ENCODE data around the gene PTMS.

PTMS gene

GRCh38 chr12:6772726-6773589, 6.8 kb downstream of the PTMS start:
- no peak for DNase-seq

DNA sequence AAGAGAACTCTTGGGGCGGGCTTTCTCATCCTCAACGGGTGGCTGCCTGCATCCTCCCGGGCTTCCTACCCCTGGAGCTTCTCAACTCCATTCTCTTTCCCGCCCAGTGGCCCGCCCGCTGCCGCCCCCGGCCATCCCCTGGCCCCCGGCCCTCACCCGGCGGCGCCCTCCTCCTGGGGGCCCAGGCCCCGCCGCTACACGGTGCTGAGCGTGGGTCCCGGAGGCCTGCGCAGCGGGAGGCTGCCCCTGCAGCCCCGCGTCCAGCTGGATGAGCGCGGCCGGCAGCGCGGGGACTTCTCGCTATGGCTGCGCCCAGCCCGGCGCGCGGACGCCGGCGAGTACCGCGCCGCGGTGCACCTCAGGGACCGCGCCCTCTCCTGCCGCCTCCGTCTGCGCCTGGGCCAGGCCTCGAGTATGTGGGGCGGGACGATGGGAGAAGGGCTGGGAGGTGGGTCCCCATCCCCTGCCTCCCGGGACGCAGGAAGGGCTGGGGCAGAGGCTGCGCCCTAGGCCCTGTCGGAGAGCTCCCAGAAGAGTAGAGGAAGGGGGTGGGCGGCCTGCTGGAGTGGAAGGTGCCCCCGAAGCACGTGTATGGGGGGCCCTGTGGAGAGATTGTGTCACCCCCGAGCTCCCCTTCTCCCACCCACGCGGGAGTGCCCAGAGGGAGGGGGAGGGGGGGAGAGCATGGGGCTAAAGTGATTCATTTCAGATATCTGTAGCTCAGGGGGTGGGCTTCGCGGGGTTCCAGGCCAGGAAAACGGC, 7.6 kb downstream of the PTMS start:
- no peak for DNase-seq

DNA sequence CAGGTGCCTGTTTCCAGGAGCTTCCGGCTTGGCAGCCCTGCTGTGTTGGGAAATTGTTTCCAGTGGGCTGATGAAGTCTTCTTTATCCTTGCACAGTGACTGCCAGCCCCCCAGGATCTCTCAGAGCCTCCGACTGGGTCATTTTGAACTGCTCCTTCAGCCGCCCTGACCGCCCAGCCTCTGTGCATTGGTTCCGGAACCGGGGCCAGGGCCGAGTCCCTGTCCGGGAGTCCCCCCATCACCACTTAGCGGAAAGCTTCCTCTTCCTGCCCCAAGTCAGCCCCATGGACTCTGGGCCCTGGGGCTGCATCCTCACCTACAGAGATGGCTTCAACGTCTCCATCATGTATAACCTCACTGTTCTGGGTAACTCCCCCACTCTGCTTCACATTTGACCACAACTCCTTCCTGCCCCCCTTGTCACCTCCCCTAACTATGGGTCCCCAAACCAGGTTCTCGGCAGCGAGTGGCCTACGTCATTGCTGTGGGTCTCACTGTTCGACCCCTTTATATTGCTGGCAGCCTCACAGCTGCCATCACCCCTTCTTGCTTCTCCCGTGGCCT, 8.4 kb downstream of the PTMS start:
- DNase-seq = no peak

GRCh38 chr12:6775185-6776174, 9.3 kb downstream of the PTMS start:
- DNase-seq = no peak

- DNase-seq = no peak
These were observed 11.2 kb downstream of the PTMS start for GRCh38 chr12:6777386-6777785.

DNA sequence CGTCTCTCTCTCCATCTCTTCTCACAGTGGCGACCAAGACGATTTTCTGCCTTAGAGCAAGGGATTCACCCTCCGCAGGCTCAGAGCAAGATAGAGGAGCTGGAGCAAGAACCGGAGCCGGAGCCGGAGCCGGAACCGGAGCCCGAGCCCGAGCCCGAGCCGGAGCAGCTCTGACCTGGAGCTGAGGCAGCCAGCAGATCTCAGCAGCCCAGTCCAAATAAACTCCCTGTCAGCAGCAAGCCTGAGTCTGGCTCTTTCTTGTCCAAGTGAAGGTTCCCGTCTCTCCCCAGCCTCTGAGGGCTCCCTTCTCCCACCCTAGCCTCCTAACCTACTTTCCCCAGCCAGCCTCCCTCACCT, 12.0 kb downstream of the PTMS start:
- no peak for DNase-seq

GRCh38 chr12:6778574-6779550, 12.7 kb downstream of the PTMS start:
- DNase-seq = peak; percentile 97

DNA sequence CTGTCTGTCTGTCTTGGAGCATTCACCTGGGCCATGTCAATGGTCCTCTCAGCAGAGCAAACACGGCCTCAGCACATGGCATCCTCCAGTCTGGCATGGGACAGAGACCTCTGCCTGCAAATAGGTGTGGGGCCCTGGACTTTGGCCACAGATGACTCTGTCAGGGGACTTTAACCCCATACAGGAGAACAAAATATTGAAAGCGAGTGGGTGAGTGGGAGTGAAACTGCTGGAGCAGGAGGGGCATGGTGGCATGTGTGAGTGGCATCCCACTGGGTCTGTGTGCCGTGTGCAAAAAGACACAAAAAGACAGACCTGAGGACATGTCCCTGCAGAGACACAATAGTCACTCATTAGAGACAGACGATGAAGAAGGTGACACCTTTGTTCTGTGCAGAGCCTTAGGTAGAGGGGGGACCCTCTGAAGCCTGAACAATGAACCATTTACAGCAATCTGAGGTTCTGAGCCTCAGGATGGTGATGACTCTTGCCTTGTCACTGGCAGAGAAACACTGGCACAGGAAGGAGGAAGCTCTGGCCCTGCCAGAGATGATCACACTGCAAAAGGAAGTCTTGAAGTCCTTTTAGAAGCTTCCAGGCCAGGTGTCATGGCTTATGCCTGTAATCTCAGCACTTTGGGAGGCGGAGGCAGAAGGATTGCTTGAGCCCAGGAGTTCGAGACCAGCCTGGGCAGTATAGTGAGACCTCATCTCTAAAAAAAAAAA, 13.7 kb downstream of the PTMS start:
- DNase-seq = no peak

GRCh38 chr12:6780573-6780972, 14.4 kb downstream of the PTMS start:
- no peak for DNase-seq

GRCh38 chr12:6782119-6782518, 16.0 kb downstream of the PTMS start:
- DNase-seq = no peak

- no peak for DNase-seq
These were observed 16.8 kb downstream of the PTMS start for GRCh38 chr12:6782850-6783566.

- DNase-seq = no peak
These were observed 17.7 kb downstream of the PTMS start for GRCh38 chr12:6783828-6784227.

DNA sequence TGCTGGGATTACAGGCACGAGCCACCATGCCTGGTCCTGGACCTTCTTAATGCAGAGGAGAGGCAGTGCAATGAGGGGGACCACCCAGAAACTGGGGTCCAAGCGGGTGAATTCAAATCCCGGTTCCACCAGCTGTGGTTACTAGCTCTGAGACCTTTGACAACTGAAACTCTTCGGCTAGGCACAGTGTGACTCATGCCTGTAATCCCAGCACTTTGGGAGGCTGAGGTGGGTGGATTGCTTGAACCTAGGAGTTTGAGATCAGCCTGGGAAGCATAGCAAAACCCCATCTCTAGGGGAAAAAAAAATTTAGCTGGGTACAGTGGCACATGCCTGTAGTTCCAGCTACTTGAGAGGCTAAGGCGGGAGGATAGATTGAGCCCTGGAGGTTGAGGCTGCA, 18.1 kb downstream of the PTMS start:
- DNase-seq = no peak

- DNase-seq = no peak
These were observed 18.6 kb downstream of the PTMS start for GRCh38 chr12:6784761-6785160.

- no peak for DNase-seq
These were observed 20.4 kb downstream of the PTMS start for GRCh38 chr12:6786416-6787094.

- DNase-seq = no peak
These were observed 21.1 kb downstream of the PTMS start for GRCh38 chr12:6787309-6787708.

- peak; percentile 68 for DNase-seq
These were observed 23.1 kb downstream of the PTMS start, which contains the start of gene CD4 for GRCh38 chr12:6788972-6789924. TSS of gene CD4 (plus strand) at chr12:6789528. CDS start at chr12:6800139, 10,611 bp downstream.

All from hematopoietic multipotent progenitor cell treated with erythropoietin and hydrocortisone succinate and interleukin-3 and kit ligand, for 6 days (in vitro differentiated cells).